NCI-H2196 treated with DMSO at 0.1 percent for 48 hours (cell line): Measurements from ENCODE around the gene LTBP1.
"Not testable (repeated sequence)": the region's sequence is repeated elsewhere in the genome, so short reads cannot be mapped to it uniquely, and the experiment has no call there.

ENCODE experiments used
- DNase-seq: peaks from one replicate; lab custom pipeline; 2025; ENCODE audit not compliant: unreplicated experiment; lab: John Stamatoyannopoulos, UW

LTBP1 gene

GRCh38 chr2:33442052-33442451 lies 495.3 kb downstream of the LTBP1 start:
- DNase-seq = not testable (repeated sequence)

DNA sequence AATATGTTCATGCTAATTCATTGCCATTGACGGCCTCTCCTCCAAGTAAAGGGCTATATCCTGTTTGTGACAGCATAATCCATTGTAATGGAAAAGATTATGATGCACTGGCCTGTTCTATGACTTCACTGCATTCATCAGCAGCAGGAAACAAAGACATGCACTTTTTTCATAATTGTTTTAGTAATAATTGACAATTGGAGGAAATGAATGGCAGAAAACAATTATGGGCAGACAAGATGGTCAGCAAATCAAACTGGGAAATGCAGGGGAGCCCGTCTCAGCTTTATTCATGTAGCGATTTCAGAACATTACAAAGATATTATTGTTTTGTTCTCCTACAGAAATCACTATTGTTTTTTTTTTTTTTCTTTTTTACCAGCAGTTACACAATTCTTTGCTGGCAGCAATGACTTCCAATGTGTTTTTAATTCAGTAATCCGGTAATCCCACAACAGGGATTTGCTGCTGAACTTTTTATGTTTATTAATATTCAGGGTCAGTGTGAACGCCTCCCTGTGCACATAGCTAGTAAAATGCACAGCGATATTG lies 495.9 kb downstream of the LTBP1 start:
- DNase-seq = no peak

GRCh38 chr2:33443274-33443829 lies 496.6 kb downstream of the LTBP1 start:
- no peak for DNase-seq

DNA sequence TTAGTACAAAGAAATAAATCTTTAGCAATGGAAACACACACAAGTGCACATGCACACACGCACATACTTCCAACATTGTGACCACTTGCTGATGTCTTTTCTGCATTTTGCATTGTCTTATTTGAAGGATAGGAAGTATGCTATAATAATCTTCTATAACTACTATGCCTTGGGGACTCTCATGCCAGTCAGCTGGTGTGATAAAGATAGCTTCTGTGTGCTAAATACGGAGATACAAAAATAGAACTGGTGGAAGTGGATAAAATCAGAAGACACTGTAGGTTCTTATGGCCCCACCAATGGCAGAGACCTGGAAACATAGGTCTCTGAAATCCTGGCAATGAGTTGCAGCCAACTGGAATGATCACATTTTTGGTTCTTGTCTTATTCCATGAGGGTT lies 498.2 kb downstream of the LTBP1 start:
- DNase-seq = no peak

GRCh38 chr2:33448220-33448899 lies 501.6 kb downstream of the LTBP1 start:
- DNase-seq = no peak
